NT2/D1 (cell line): ENCODE measurements around the gene MAD1L1.

ENCODE experiments used
- SUZ12 ChIP-seq: IDR thresholded peaks from 2 replicates; pipeline ENCODE4 v1.6.1; 2011; ENCODE audit not compliant: insufficient read length, insufficient read depth; ENCODE audit errors: extremely low read depth
- YY1 ChIP-seq: IDR thresholded peaks from 2 replicates; pipeline ENCODE4 v1.6.1; 2011; ENCODE audit not compliant: insufficient read length, insufficient read depth
- ZNF274 ChIP-seq: IDR thresholded peaks from 2 replicates; pipeline ENCODE4 v1.6.1; 2011; ENCODE audit warnings: mild to moderate bottlenecking, low read depth, low read length

DNA sequence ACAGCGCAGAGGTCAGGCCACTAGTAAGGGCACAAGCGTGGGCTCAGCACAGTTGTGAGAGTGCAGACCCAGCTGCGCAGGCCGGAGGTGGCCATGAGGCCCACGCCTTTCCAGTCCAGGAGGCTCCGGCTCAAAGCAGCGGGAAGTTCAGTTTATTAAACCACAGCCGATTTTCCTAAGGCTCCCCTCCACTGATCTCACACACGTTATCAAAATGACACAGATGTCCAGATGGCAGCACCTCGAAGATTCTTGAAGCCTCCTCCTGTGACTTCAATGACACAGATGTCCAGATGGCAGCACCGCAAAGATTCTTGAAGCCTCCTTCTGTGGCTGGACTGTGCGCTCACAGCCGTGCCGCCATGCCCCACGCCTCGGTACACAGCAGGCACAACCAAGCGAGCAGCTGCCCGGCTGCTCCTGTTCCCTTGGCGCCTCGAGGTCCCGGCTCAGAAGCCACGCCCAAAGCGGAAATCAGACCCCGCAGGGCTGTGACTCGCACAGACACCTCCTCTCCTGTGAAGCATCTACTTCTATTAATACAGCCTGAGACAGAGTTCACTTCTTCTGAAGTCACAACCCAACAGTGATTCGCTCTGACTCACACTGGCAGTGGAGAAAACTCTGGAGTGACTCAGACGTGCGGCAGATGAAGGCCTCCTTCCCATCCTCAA, 122.7 kb downstream of the MAD1L1 start:
- no peak for TF ChIP-seq ZNF274
- TF ChIP-seq YY1, result no peak
- TF ChIP-seq SUZ12, result no peak
